SK-N-SH treated with all-trans-retinoic acid at 6 μM for 48 hours (cell line): Measurements from ENCODE around the gene CABP7.
A peak's percentile ranks its signal among the peaks of the same experiment; 100 is the strongest.

Experiments
- ATAC-seq: fragments of 200-7000 bp; cut with Tn5 transposase; 3 replicates; pipeline ENCODE4 v1.9.1; 2020; ENCODE audit warnings: mild to moderate bottlenecking, moderate library complexity
- ARNTL ChIP-seq: fragments of 450-650 bp; formaldehyde crosslinking; IDR thresholded peaks from 2 replicates; pipeline ENCODE4 v1.5.0; 2020; ENCODE audit warnings: low read depth, mild to moderate bottlenecking, moderate library complexity, borderline replicate concordance
- BACH2 ChIP-seq: fragments of 250-450 bp; sonication (Bioruptor Pico); IDR thresholded peaks from 2 replicates; pipeline ENCODE4 v1.9.0; 2021; ENCODE audit warnings: mild to moderate bottlenecking, borderline replicate concordance
- CREB5 ChIP-seq: fragments of 250-450 bp; sonication (Bioruptor Pico); IDR thresholded peaks from 2 replicates; pipeline ENCODE4 v1.5.1; 2020; ENCODE audit warnings: low read depth, mild to moderate bottlenecking, moderate library complexity
- CSDC2 ChIP-seq: fragments of 250-450 bp; sonication (Bioruptor Pico); IDR thresholded peaks from 2 replicates; pipeline ENCODE4 v1.5.0; 2020; ENCODE audit warnings: mild to moderate bottlenecking, moderate library complexity
- CSRNP3 ChIP-seq: fragments of 250-450 bp; sonication (Bioruptor Pico); IDR thresholded peaks from 2 replicates; pipeline ENCODE4 v1.5.1; 2021; ENCODE audit warnings: mild to moderate bottlenecking, moderate library complexity
- GLIS3 ChIP-seq: fragments of 250-450 bp; sonication (Bioruptor Pico); IDR thresholded peaks from 2 replicates; pipeline ENCODE4 v1.5.0; 2020; ENCODE audit warnings: mild to moderate bottlenecking, moderate library complexity
- ISL1 ChIP-seq: fragments of 250-450 bp; sonication (Bioruptor Pico); IDR thresholded peaks from 2 replicates; pipeline ENCODE4 v2.1.2; 2022; ENCODE audit warnings: mild to moderate bottlenecking, moderate library complexity
- OSR1 ChIP-seq: fragments of 250-450 bp; sonication (Bioruptor Pico); IDR thresholded peaks from 2 replicates; pipeline ENCODE4 v1.8.0; 2022; ENCODE audit warnings: moderate library complexity, mild to moderate bottlenecking, inconsistent platforms
- POU6F1 ChIP-seq: fragments of 250-450 bp; sonication (Bioruptor Pico); IDR thresholded peaks from 2 replicates; pipeline ENCODE4 v1.8.0; 2021; ENCODE audit warnings: low read depth, mild to moderate bottlenecking, moderate library complexity, borderline replicate concordance
- RARB ChIP-seq: fragments of 250-450 bp; sonication (Bioruptor Pico); IDR thresholded peaks from 2 replicates; pipeline ENCODE4 v1.8.0; 2021; ENCODE audit warnings: mild to moderate bottlenecking, moderate library complexity
- SNAI2 ChIP-seq: fragments of 250-450 bp; sonication (Bioruptor Pico); IDR thresholded peaks from 2 replicates; pipeline ENCODE4 v1.5.0; 2020; ENCODE audit warnings: mild to moderate bottlenecking, moderate library complexity
- TCF4 ChIP-seq: fragments of 250-450 bp; sonication (Bioruptor Pico); IDR thresholded peaks from 2 replicates; pipeline ENCODE4 v1.8.0; 2021; ENCODE audit warnings: mild to moderate bottlenecking, moderate library complexity, borderline replicate concordance
- TOX ChIP-seq: fragments of 250-450 bp; sonication (Bioruptor Pico); IDR thresholded peaks from 2 replicates; pipeline ENCODE4 v1.8.0; 2021; ENCODE audit warnings: mild to moderate bottlenecking, moderate library complexity, borderline replicate concordance
- ZC3H10 ChIP-seq: fragments of 250-450 bp; sonication (Bioruptor Pico); IDR thresholded peaks from 2 replicates; pipeline ENCODE4 v1.5.1; 2021; ENCODE audit warnings: mild to moderate bottlenecking, moderate library complexity
- ZFP3 ChIP-seq: fragments of 250-450 bp; sonication (Bioruptor Pico); IDR thresholded peaks from 2 replicates; pipeline ENCODE4 v1.5.0; 2020; ENCODE audit warnings: mild to moderate bottlenecking, moderate library complexity
- ZNF565 ChIP-seq: fragments of 450-650 bp; formaldehyde crosslinking; conservative IDR thresholded peaks from 2 replicates; pipeline ENCODE4 v1.5.0; 2020; ENCODE audit warnings: low read depth, mild to moderate bottlenecking, moderate library complexity
- ZNF70 ChIP-seq: fragments of 450-650 bp; formaldehyde crosslinking; IDR thresholded peaks from 2 replicates; pipeline ENCODE4 v1.5.0; 2020; ENCODE audit warnings: mild to moderate bottlenecking, moderate library complexity
- ZNF8 ChIP-seq: fragments of 450-650 bp; formaldehyde crosslinking; IDR thresholded peaks from 2 replicates; pipeline ENCODE4 v1.5.0; 2020; ENCODE audit warnings: mild to moderate bottlenecking, moderate library complexity
- TF ChIP-seq, protein P1 (sequence below): fragments of 250-450 bp; sonication (Bioruptor Pico); IDR thresholded peaks from 2 replicates; pipeline ENCODE4 v1.5.0; 2020; ENCODE audit warnings: mild to moderate bottlenecking, moderate library complexity

The CABP7 gene

GRCh38 chr22:29715705-29716104, 4.1 kb upstream of the CABP7 start (continued):
- TF ChIP-seq, protein P1, sequence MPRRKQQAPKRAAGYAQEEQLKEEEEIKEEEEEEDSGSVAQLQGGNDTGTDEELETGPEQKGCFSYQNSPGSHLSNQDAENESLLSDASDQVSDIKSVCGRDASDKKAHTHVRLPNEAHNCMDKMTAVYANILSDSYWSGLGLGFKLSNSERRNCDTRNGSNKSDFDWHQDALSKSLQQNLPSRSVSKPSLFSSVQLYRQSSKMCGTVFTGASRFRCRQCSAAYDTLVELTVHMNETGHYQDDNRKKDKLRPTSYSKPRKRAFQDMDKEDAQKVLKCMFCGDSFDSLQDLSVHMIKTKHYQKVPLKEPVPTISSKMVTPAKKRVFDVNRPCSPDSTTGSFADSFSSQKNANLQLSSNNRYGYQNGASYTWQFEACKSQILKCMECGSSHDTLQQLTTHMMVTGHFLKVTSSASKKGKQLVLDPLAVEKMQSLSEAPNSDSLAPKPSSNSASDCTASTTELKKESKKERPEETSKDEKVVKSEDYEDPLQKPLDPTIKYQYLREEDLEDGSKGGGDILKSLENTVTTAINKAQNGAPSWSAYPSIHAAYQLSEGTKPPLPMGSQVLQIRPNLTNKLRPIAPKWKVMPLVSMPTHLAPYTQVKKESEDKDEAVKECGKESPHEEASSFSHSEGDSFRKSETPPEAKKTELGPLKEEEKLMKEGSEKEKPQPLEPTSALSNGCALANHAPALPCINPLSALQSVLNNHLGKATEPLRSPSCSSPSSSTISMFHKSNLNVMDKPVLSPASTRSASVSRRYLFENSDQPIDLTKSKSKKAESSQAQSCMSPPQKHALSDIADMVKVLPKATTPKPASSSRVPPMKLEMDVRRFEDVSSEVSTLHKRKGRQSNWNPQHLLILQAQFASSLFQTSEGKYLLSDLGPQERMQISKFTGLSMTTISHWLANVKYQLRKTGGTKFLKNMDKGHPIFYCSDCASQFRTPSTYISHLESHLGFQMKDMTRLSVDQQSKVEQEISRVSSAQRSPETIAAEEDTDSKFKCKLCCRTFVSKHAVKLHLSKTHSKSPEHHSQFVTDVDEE (CRISPR knock-in tag): no peak
- no peak for TF ChIP-seq RARB (CRISPR knock-in tag)

- ATAC-seq: peak; percentile 91
Observed at GRCh38 chr22:29716814-29717545, 2.8 kb upstream of the CABP7 start.

GRCh38 chr22:29717789-29718188, 2.0 kb upstream of the CABP7 start:
- ATAC-seq: no peak
- TF ChIP-seq ZC3H10 (CRISPR knock-in tag): no peak
- no peak for TF ChIP-seq ISL1
- TF ChIP-seq ARNTL (CRISPR knock-in tag): no peak
- TF ChIP-seq CSDC2 (CRISPR knock-in tag): no peak
- no peak for TF ChIP-seq TOX
- no peak for TF ChIP-seq ZNF70
- no peak for TF ChIP-seq RARB (CRISPR knock-in tag)
- no peak for TF ChIP-seq CSRNP3 (CRISPR knock-in tag)
- TF ChIP-seq BACH2 (CRISPR knock-in tag): no peak
- TF ChIP-seq, protein P1 (CRISPR knock-in tag): no peak
- TF ChIP-seq ZNF8 (CRISPR knock-in tag): no peak
- no peak for TF ChIP-seq ZFP3 (CRISPR knock-in tag)
- no peak for TF ChIP-seq SNAI2 (CRISPR knock-in tag)
- no peak for TF ChIP-seq CREB5 (CRISPR knock-in tag)

More at GRCh38 chr22:29716814-29717545, 2.8 kb upstream of the CABP7 start:
- no peak for TF ChIP-seq ZNF8 (CRISPR knock-in tag)
- TF ChIP-seq ZC3H10 (CRISPR knock-in tag): no peak
- TF ChIP-seq CSDC2 (CRISPR knock-in tag): peak; percentile 83; the same call in 1 of the 2 replicates
- TF ChIP-seq, protein P1 (CRISPR knock-in tag): peak; percentile 69; the same call in 1 of the 2 replicates
- TF ChIP-seq OSR1 (CRISPR knock-in tag): peak; percentile 57; the same call in 1 of the 2 replicates
- TF ChIP-seq POU6F1 (CRISPR knock-in tag): no peak
- TF ChIP-seq ZFP3 (CRISPR knock-in tag): peak; percentile 81
- no peak for TF ChIP-seq ZNF70
- TF ChIP-seq ZNF565 (CRISPR knock-in tag): no peak
- no peak for TF ChIP-seq TCF4 (CRISPR knock-in tag)
- TF ChIP-seq ISL1: 0 out of 2 replicates have a peak, but pooled peaks have one; percentile 18
- TF ChIP-seq SNAI2 (CRISPR knock-in tag): peak; percentile 91
- no peak for TF ChIP-seq GLIS3
- TF ChIP-seq TOX: 0 out of 2 replicates have a peak, but pooled peaks have one; percentile 13
